Karpas-422 (cell line): Measurements from ENCODE around the gene GINS2. TPM values are rescaled to one million over a fixed set of nuclear protein-coding genes. Genes with fewer than 3 reads are reported as not detected.

Experiments used
- DNase-seq: peaks from one replicate; pipeline ENCODE4 v3.0.0-alpha.2; 2015
- H2AFZ ChIP-seq: fragments of 200-600 bp; sonication (generic); 2 replicates; pipeline ENCODE4 v1.6.1; 2014; ENCODE audit warnings: antibody characterized with exemption, low read length, mixed read lengths
- H3K27ac ChIP-seq: fragments of 200-600 bp; sonication (generic); 2 replicates; pipeline ENCODE4 v1.5.1; 2014; ENCODE audit warnings: mild to moderate bottlenecking, low read length, moderate library complexity
- H3K27me3 ChIP-seq: fragments of 200-600 bp; sonication (generic); 2 replicates; pipeline ENCODE4 v1.6.1; 2014; ENCODE audit warnings: low read length, mixed read lengths
- H3K36me3 ChIP-seq: fragments of 200-600 bp; sonication (generic); 2 replicates; pipeline ENCODE4 v1.6.1; 2014; ENCODE audit warnings: low read length, mixed read lengths; ENCODE audit not compliant: insufficient read depth
- H3K4me1 ChIP-seq: fragments of 200-600 bp; sonication (generic); 2 replicates; pipeline ENCODE4 v1.6.1; 2014; ENCODE audit warnings: mild to moderate bottlenecking, low read length, mixed read lengths
- H3K4me2 ChIP-seq: fragments of 200-600 bp; sonication (generic); 2 replicates; pipeline ENCODE4 v1.6.1; 2014; ENCODE audit warnings: low read length, low read depth, mild to moderate bottlenecking; ENCODE audit not compliant: poor library complexity, severe bottlenecking
- H3K4me3 ChIP-seq: fragments of 200-600 bp; sonication (generic); 2 replicates; pipeline ENCODE4 v1.5.1; 2014; ENCODE audit warnings: mild to moderate bottlenecking, antibody characterized with exemption, low read length, mixed read lengths
- H3K79me2 ChIP-seq: fragments of 200-600 bp; sonication (generic); 2 replicates; pipeline ENCODE4 v1.6.1; 2014; ENCODE audit warnings: mild to moderate bottlenecking, low read length, mixed read lengths
- H3K9ac ChIP-seq: fragments of 200-600 bp; sonication (generic); 2 replicates; pipeline ENCODE4 v1.6.0; 2014; ENCODE audit warnings: low read length
- H3K9me2 ChIP-seq: fragments of 200-600 bp; sonication (generic), shearing (Covaris generic); replicated peaks from 2 replicates; pipeline ENCODE4 v1.6.0; 2014; ENCODE audit warnings: mild to moderate bottlenecking, low read length, moderate library complexity; ENCODE audit not compliant: insufficient read depth
- H3K9me3 ChIP-seq: fragments of 300-700, 200-600 bp; sonication (generic); 2 replicates; pipeline ENCODE4 v1.6.1; 2014; ENCODE audit warnings: low read length, mixed read lengths
- H4K20me1 ChIP-seq: fragments of 200-600 bp; sonication (generic); 2 replicates; pipeline ENCODE4 v1.6.1; 2014; ENCODE audit warnings: mild to moderate bottlenecking, antibody characterized with exemption, low read length, low read depth; ENCODE audit not compliant: insufficient read depth
- total RNA-seq: library from RNA; depleted of rRNA; stranded (reverse); fragments of >200 nt; shearing (Covaris generic); gene quantifications from 2 replicates; pipeline ENCODE4 v1.2.3, GENCODE V29; 2014; ENCODE audit warnings: low replicate concordance

Gene GINS2
- total RNA-seq, 1 experiment from 2014 or later: 14.2 TPM

DNA sequence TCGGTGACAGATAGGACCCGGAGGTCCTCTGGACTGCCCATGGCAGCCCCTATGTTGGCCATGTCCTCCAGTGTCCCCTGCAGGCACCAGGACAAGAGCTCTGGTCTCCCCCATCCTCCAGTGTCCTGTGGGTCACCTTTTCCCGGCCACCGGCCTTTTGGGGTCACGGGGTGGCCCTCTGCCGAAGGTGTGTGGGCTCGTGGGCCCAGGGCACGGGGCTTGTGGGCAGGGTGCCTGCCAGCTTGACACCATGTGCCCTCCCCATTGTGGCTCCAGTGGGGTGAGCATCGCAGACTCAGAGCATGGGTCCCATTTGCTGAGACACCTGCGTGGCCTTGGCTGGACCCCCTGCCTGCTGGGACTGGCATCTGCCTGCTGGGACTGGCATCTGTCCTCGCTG lies 57.5 kb downstream of the GINS2 start:
- no peak overlapping the region for H2AFZ ChIP-seq
- H3K27me3 ChIP-seq: no peaks in the 10 kb centered on the region
- no peak overlapping the region for H3K4me2 ChIP-seq
- no peak overlapping the region for H3K27ac ChIP-seq
- DNase-seq: no peak
- peaks cover 4% of the 10 kb centered on the region; the same call in 1 of the 2 replicates for H4K20me1 ChIP-seq
- no peaks in the 10 kb centered on the region for H3K79me2 ChIP-seq
- H3K9ac ChIP-seq: no peak overlapping the region
- 0 out of 2 replicates have a peak, but pooled peaks cover 3% of the 10 kb centered on the region for H3K9me3 ChIP-seq
- no peaks in the 10 kb centered on the region; the same call in 1 of the 2 replicates for H3K4me1 ChIP-seq
- H3K4me3 ChIP-seq: no peak overlapping the region
- H3K9me2 ChIP-seq: no peaks in the 10 kb centered on the region
- H3K36me3 ChIP-seq: no peaks in the 10 kb centered on the region

DNA sequence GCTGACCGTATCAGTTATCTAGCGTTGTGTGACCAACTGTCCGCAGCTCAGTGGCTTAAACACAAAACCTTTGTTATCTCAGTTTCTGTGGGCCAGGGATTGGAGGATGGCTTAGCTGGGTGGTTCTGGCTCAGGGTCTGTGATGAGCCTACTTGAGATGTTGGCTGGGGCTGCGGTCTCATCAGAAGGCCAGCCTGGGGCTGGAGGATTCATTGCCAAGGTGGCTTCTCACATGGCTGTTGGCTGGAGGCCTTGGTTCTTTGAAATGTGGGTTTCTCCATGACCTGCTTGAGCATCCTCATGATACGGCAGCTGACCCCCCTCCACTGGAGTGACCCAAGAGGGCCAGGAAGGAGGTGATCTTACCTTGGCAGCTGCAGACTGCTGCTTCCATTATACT lies 58.9 kb downstream of the GINS2 start:
- Histone ChIP-seq H3K27ac (no peak overlapping the region), H3K4me1 (no peaks in the 10 kb centered on the region; the same call in 1 of the 2 replicates), H3K4me3 (no peak overlapping the region), H3K9me2 (no peaks in the 10 kb centered on the region), H3K9me3 (0 out of 2 replicates have a peak, but pooled peaks cover 3% of the 10 kb centered on the region), H3K79me2 (no peaks in the 10 kb centered on the region), H3K36me3 (no peaks in the 10 kb centered on the region), H3K27me3 (no peaks in the 10 kb centered on the region), H4K20me1 (no peaks in the 10 kb centered on the region; the same call in 1 of the 2 replicates), H3K9ac (no peak overlapping the region), H2AFZ (no peak overlapping the region), H3K4me2 (no peak overlapping the region)
- no peak for DNase-seq

- no peak overlapping the region for H3K4me3 ChIP-seq
- H4K20me1 ChIP-seq: no peaks in the 10 kb centered on the region; the same call in 1 of the 2 replicates
Measured at GRCh38 chr16:85629326-85629725, 59.4 kb downstream of the GINS2 start.

GRCh38 chr16:85628645-85629044 lies 60.1 kb downstream of the GINS2 start:
- Histone ChIP-seq H3K79me2 (no peaks in the 10 kb centered on the region), H3K9me3 (0 out of 2 replicates have a peak, but pooled peaks cover 3% of the 10 kb centered on the region), H3K4me3 (no peak overlapping the region), H3K27me3 (no peaks in the 10 kb centered on the region), H2AFZ (no peak overlapping the region), H4K20me1 (no peaks in the 10 kb centered on the region; the same call in 1 of the 2 replicates), H3K9me2 (no peaks in the 10 kb centered on the region), H3K36me3 (no peaks in the 10 kb centered on the region), H3K9ac (no peak overlapping the region), H3K27ac (no peak overlapping the region), H3K4me2 (no peak overlapping the region), H3K4me1 (no peaks in the 10 kb centered on the region; the same call in 1 of the 2 replicates)
- peak; percentile 71 for DNase-seq

More at GRCh38 chr16:85629326-85629725, 59.4 kb downstream of the GINS2 start:
- 0 out of 2 replicates have a peak, but pooled peaks cover 3% of the 10 kb centered on the region for H3K9me3 ChIP-seq
- no peaks in the 10 kb centered on the region for H3K36me3 ChIP-seq
- no peak overlapping the region for H3K4me2 ChIP-seq
- H3K27ac ChIP-seq: no peak overlapping the region
- H3K9ac ChIP-seq: no peak overlapping the region
- H3K27me3 ChIP-seq: no peaks in the 10 kb centered on the region
- DNase-seq: no peak
- no peaks in the 10 kb centered on the region for H3K79me2 ChIP-seq
- no peaks in the 10 kb centered on the region for H3K9me2 ChIP-seq
- no peaks in the 10 kb centered on the region; the same call in 1 of the 2 replicates for H3K4me1 ChIP-seq
- no peak overlapping the region for H2AFZ ChIP-seq

DNA sequence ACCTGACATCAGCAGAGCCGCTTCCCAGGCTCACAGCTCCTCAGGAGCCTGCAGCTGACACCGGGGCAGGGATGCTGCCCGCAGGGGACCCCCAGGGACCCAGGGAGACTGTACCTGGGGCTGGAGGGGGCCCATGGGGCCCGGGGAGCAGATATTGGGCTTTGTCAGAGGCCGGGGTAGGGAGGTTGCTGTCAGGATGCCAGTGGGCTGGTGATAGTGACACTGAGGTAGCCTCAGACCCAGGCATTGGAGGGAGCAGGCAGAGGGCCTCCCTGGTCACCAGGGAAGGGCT lies 60.5 kb downstream of the GINS2 start:
- Histone ChIP-seq H4K20me1 (no peaks in the 10 kb centered on the region; the same call in 1 of the 2 replicates), H3K9ac (no peak overlapping the region), H3K9me3 (0 out of 2 replicates have a peak, but pooled peaks cover 3% of the 10 kb centered on the region), H3K27ac (no peak overlapping the region), H3K27me3 (no peaks in the 10 kb centered on the region), H3K36me3 (no peaks in the 10 kb centered on the region), H3K4me3 (no peak overlapping the region), H3K9me2 (no peaks in the 10 kb centered on the region), H2AFZ (no peak overlapping the region), H3K79me2 (no peaks in the 10 kb centered on the region), H3K4me2 (no peak overlapping the region), H3K4me1 (no peaks in the 10 kb centered on the region; the same call in 1 of the 2 replicates)
- DNase-seq: no peak

GRCh38 chr16:85627526-85628264 lies 61.1 kb downstream of the GINS2 start:
- no peak overlapping the region for H2AFZ ChIP-seq
- H4K20me1 ChIP-seq: no peaks in the 10 kb centered on the region; the same call in 1 of the 2 replicates
- no peaks in the 10 kb centered on the region for H3K9me2 ChIP-seq
- no peak overlapping the region for H3K27ac ChIP-seq
- no peak overlapping the region for H3K9ac ChIP-seq
- H3K36me3 ChIP-seq: no peaks in the 10 kb centered on the region
- no peak overlapping the region for H3K4me2 ChIP-seq
- H3K4me3 ChIP-seq: no peak overlapping the region
- H3K4me1 ChIP-seq: no peaks in the 10 kb centered on the region; the same call in 1 of the 2 replicates
- H3K27me3 ChIP-seq: no peaks in the 10 kb centered on the region
- no peak for DNase-seq
- 0 out of 2 replicates have a peak, but pooled peaks cover 3% of the 10 kb centered on the region for H3K9me3 ChIP-seq
- H3K79me2 ChIP-seq: no peaks in the 10 kb centered on the region

- Histone ChIP-seq H3K9ac (no peak overlapping the region), H2AFZ (no peak overlapping the region), H3K4me1 (no peaks in the 10 kb centered on the region; the same call in 1 of the 2 replicates), H3K4me2 (no peak overlapping the region), H3K27me3 (no peaks in the 10 kb centered on the region), H3K9me2 (no peaks in the 10 kb centered on the region), H3K9me3 (0 out of 2 replicates have a peak, but pooled peaks cover 3% of the 10 kb centered on the region), H3K36me3 (no peaks in the 10 kb centered on the region), H3K79me2 (no peaks in the 10 kb centered on the region), H3K4me3 (no peak overlapping the region), H3K27ac (no peak overlapping the region), H4K20me1 (no peaks in the 10 kb centered on the region; the same call in 1 of the 2 replicates)
- no peak for DNase-seq
Measured at GRCh38 chr16:85627089-85627488, 61.7 kb downstream of the GINS2 start.
